HG02938 (cell line): ENCODE data around the gene ADAT3.

Experiments
- ATAC-seq: cut with Tn5 transposase; IDR thresholded peaks from one replicate; pipeline ENCODE4 v1.9.1; 2021; ENCODE audit warnings: mild to moderate bottlenecking, moderate library complexity; ENCODE audit not compliant: unreplicated experiment

ADAT3 gene

DNA sequence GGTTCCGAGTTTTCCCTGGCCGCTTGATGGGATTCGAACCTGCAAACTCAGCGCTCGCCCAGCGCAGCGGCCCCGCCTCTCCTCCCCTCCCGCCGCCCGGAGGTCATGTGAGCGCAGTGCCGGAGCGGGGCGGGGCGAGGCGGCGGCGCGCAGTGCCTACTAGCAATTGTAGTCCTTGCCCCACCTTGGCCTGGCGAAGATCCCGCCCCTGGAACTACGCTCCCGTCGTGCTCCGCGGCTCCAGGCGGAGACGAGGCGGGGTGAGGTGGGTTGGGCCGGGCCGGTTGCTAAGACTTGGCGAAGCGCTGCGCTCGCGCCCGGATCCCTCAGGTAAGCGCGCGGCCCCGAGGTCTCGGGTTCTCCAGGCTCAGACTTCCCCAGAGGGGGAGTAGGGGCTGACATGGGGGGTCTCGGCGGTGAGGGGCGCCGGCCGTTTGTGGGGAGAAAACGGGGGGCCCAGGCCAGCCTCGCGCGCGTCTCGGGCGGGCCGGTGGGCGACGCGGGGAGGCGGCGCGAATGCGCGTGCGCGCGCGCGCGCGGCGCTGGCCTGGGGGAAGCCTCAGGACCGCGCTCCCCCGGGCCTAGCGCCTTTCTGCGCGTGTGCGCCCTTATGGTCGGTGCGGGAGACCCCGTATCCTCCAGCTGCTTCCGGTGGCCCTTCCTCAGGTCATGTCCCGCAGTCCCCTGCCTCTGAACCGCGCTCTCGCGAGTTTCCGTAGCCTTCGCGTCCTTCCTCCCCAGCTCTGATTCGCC lies at the start of gene ADAT3, which contains the start of gene SCAMP4:
Gene ADAT3, plus strand, starts transcription at position 290 of the 753 bp plus-strand sequence. CDS start 6,649 bp downstream, outside the sequence.
Gene SCAMP4, plus strand, starts transcription at position 290 of the 753 bp plus-strand sequence. CDS start 9,621 bp downstream, outside the sequence.
- peak; percentile 75 for ATAC-seq

DNA sequence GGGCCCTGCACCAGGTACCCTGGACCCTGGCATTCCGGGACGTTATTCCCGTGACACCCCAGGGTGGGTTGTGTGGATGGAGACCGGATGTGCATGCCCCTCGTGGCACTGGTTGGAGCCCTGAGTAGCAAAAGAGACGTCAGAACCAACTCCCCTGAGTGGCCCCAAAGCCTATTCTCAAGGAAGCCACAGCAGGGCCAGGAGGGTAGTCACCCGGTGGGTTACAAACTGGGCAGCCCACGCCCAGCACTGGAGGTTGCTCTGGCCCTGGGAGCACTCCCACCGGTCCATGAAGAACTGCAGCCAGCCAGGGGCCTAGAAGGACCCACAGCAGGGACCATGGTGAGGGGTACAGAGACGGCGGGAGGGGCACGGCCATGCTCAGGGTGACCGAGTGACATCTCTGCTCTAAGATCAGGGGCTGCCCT lies 49.4 kb upstream of the ADAT3 start:
- no peak for ATAC-seq

DNA sequence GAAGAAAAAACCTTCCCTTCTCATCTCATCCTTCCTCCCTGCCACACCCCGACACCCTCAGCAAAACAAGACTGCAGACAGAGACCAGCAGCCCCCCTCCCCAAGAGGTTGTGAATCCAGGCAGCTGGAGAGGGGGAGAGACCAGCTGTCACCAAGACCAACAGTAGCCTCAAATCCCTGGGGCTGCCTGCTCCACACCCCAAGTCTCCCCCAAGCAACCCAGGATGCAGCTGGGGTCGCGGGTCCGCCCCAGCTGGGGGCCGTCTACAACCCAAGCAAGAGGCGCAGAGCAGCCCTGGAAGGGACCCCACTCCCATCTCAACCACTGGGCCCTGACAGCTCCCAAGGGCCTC lies 48.9 kb upstream of the ADAT3 start:
- no peak for ATAC-seq

DNA sequence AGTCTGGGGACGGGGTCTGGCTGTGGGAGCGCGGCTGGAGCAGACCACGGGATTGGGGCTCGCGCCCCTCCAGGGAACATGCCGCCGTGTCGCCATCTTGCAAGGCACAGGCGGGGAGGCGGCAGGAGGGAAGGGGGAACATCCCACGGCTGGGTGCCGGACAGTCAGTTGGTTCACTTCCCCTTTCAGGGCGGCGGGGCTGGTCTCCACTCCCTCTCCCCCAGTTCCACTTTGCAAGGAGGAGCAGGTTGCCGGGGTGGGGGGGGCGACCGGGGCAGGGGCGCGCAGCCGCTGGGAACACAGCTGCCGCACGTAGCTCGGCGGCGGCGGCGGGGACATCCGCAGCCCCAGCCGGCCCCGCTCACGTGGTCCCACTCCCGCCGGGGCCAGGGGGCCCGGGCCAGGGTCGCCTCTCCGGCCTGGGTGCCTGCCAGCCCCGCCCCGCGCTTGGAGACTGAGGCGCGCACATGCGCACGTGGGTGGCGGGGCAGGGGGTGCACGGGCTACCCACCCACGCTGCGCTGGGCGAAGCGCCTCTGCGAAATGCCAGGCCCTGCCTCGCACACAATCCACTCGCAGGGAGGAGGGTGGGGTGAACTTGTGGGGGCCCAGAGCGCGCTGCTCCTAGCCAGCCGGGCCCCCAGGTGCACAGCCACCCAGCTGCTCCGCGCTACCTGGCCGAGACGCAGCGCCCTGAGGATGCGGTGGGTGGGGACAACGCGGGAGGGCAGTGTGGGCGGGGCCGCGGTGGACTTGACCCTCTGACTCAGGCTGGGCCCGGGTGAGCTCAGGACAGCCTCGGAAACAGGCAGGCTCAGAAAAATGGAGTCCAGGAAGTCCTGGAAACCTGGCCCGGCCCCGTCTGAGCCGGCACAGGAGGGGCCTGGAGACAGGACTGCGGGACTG lies 48.2 kb upstream of the ADAT3 start:
- no peak for ATAC-seq

DNA sequence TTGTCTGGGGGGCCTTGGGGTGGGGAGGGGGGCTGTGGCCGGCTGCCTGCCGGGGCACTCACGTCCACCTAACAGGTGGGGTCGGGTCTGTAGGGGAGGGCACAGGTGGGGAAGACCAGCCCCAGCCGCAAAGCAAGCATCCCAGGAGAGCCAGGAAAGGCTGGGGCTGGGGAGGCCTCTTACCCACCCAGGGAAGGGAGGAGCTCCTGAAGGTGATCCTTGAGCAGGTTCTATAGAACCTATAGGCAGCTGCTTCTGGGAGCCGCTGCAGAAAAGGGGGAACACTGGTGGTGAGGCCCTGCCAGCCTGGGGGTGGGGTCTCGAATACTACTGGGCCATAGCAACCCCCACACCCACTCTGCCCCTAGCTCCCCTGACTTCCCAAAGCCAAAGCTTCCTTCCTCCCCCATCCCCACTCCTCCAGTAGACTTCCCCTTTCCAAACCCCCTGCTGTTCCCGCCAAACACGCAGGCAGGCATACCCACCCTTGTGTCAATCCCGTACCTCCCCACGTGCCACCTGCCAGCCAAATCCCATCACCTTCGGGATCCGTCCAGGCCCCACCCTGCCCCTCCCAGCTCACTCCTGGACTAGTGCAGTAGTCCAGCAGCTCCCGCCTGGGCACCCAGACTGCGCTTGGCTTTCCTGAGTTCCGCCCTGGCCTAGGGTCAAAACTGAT lies 47.4 kb upstream of the ADAT3 start:
- ATAC-seq: no peak

- no peak for ATAC-seq
These were observed 46.7 kb upstream of the ADAT3 start for GRCh38 chr19:1858412-1859081.

DNA sequence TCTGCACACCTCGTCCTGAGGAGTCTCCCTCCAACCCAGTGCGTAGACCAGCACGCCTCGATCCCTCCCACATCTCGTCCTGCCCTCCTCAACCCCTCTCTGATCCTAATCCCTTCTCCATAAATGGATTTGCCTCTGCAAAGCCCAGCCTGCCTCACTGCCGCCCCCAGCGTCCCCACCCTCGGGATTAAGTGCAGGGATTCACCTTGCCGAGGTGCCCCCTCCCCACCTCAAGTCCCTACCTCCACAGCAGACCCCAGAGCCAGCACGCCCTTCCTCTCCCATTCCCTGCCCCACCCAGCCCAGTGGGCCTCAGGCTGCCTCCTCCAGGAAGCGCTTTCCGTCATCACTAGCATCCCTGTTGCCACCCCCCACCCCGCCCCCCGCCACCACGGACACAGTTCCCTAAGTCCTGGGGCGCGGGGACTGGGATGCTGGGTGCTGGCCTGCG lies 45.8 kb upstream of the ADAT3 start:
- no peak for ATAC-seq

DNA sequence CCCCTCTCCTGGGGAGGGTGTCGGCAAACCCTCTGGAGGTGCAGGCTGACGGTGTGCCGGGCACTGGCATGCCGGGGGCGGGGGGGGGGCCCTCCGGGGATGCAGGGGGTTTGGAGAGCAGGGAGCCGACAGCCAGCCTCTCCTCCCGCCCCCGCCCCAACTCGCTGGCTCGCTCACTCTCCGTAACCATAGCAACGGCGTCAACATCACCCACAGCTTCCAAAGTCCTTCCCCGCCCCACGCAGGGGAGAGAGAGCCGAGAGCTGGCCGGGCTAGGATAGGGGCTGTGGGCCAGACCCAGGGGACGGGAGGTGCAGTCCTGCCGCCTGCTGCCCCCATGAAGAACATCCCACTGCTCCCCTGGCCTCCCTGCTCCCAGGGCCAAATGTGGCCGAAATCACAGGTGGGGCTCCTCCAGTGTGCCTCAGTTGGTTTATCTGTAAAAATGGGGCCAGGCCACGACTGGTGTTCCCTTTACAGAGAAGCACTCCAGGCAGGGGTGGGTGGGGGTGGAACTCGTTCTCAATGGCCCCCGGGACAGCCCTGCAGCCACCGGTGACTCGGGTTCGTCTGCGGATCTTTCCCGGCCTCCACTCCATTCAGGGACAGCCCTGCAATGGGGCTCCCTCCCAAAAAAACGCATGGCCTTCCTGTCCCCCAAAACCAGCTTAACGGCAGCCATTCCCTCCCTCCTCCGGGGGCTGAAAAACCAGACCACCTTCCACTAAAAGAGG lies 45.0 kb upstream of the ADAT3 start:
- ATAC-seq: no peak

GRCh38 chr19:1860821-1861598 lies 44.2 kb upstream of the ADAT3 start:
- no peak for ATAC-seq

DNA sequence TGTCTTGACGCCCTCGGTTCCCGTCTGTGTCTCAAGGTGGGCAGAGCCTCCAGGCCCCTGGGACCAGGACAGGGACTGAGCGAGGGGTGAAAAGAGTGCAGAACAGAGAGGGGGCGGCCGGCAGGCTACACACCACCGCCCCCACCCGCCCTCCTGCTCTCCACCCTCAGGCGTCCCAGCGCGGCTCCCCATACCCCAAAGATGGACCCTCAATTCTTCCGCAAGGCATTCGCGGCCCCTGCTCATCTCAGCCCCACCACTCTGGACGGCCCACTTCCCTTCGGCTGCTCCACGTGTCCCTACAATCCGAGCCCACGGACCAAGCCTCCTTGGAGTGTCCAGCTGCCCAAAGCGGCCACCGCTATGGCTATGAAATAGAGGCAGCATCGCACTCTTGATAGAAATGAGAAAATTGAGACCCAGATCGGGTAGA lies 43.6 kb upstream of the ADAT3 start:
- ATAC-seq: no peak

- ATAC-seq: no peak
These were observed 43.2 kb upstream of the ADAT3 start for GRCh38 chr19:1862068-1862423.

DNA sequence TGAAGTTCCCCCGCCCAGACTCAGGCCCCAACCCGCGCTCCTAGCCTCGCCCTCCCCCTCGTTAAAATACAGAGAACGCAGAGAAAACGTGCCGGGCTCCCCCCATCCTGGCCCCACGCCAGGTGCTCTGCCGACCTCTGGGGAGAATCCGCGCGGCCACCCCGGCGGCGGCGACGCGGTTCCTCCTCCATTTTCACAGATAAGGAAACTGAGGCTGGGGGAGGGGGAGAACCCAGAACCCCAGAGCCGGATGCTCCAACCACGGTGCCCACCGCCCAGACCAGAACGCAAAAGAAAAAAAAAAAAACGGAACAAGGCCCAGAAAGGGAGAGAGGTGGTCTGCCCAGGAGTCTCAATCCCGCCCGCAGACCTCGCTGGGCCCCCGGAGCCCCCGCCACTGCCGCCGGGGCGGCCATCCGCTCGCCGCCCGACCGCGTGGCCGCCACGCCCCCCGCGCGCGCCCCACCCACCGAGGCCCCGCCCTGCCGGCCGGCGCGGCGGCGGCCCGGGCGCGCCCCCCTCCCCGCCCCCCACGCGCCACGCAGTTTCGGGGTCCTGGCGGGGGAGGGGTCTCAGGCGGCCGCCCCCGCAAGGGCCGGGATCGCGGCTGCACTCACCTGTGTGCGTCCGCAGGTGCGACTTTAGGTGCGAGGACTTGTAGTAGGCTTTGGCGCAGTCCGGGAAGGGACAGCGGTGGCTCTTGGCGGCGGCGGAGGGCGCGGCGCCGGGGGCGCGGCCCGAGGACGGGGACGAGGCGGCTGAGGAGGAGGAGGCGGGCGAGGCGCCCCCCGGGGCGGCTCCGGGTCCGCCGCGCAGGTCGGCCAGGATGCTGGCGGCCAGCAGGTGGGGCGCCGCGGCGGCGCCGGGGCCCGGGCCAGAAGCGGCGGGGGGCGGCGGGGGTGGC lies 42.5 kb upstream of the ADAT3 start:
- ATAC-seq: no peak

DNA sequence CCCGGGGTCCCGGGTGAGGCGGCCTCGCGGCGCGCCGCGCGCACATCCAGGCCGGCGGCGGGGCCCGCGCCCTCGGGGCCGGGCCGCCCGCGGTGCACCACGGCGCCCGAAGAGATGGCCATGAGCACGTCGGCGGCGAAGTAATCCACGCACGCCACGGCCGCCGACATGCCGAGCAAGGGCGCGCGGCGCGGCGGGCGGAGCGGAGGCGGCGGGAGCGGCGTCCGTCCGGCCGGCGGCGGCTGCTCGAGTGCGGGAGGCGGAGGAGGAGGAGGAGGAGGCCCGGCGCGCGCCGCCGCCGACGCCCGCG lies 41.9 kb upstream of the ADAT3 start, which contains the start of gene KLF16:
Gene KLF16, minus strand, starts transcription at position 252 of the 310 bp plus-strand sequence. Its CDS starts 82 bp downstream, at position 170.
- ATAC-seq: no peak

DNA sequence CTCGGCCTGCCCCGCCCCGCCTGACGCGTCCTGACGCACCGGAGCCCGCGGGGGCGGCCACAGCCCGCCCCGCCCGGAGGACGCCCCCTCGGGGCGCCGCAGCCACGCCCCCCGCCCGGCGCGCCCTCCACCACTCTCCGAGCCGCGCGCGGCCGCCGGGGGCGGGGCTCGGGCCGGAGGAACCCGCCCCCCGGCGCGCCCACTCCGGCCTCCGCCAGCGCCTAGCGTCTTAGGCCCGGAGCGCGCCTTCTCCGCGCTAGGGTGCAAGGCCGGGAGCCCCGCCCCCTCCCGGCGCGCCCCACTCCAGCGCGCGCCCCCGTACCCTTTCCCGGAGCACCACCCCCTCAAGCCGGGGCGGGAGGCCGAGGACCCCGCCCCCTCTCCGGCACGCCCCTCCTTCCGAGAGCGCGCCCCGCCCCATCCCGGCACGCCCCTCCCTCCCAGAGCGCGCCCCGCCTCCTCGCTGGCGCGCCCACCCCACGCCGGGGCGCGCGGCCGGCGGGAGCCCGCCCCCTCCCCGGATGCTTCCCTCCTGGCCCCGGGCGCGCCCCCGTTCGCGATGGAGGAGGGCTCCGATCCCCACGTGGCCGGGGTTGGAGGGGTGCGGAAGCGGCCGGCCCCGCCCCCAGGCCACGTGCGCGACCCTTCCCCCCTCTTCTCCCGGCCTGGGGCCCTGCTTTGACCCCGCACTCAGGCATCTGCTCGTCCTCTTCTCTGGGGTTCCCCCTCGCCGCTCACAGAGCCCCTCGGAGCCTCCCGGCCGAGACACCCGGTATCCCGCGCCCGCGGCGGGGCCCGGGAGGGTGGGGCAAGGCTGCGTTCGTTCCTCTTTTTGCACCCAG lies 41.3 kb upstream of the ADAT3 start:
- ATAC-seq: peak; percentile 38

DNA sequence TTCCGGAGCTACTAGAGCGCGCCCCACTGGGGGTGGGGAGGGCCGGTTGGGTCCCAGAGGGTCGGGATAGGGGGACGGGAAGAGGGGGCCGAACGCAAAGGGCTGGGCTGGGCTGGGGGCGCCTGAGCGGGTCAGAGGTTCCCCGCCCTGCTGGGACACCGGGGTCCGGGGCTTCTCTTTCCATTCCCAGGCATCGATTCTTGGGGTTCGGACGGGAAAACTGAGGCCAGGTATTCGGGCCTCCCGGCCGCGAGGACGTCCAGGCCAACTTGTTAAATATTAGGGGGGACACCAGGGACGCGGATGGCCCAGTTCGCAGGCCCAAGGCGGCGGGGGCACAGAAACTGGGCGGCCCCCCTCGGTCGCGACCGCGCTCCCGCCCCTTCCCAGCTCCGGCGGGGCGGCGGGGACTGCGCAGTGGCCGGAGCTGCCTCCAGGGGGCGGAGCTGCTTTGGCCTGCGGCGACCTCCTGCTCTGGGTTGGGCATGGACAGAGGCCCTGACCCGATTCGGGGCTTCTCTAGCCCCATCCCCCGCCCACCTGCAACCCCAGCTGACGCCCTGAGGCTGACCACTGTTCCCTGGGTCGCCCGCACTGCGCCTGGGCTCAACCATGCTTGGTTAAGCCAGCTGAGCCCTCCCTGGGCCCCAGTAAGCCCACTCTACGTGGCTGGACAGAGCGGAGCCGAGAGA lies 40.6 kb upstream of the ADAT3 start:
- peak; percentile 27 for ATAC-seq

DNA sequence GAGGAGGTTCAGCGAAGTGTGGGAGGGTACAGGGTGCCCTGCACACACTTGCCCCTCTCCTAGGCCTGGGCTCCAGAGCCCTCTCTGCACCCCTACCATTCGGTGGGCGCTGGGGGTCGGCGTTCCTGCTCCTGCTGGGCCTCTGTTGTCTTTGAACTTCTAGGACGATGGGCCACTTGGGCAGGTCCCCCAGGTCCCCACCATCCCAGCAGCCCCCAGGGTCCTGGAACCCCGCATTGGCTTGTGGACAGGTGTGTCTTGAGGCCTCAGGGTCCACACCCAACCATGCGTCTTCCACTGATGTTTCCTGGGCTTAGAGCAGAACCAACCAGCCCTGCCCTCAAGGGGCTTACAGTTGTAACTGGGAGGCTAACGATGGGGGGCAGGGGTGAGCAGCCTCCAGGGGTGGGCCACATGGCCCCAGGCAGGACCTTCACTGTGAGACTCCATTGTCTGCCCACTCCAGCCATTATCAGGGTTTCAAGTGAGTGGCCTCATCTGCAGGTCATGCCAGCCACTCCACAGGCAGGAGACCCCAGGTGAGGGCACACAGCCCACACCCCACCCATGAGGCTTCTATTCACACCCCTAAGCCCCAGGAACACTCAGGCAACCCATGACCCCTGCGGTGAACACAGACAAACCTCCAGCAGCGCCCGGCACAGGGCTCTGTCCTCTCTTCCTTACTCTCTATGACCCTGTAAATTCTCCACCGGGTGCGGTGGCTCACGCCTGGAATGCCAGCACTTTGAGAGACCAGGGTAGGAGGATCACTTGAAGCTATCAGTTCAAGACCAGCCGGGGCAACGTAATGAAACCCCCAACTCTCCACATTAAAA lies 39.8 kb upstream of the ADAT3 start:
- no peak for ATAC-seq
